ENCODE measurements around the gene PC.

The PC gene

DNA sequence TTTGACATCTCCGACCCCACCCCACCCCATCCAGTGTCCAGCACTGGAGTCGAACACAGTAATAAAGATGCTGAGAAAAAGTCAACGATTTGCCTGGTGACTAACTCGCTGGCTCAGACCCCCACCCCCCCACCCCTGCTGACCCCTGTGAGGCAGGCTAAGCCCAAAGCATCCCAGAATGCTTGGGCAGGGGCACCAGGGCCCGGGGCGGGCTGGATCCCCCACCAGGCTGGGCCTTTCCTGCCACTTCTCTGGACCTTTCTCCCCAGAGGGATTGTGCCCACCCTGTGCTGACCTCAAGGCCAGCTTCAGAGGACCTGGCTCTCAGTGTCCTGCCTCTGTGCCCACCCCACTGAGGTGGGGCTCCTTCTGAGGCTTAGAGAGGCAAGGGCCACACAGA lies 18.7 kb upstream of the PC start:
- TF ChIP-seq, protein P1, sequence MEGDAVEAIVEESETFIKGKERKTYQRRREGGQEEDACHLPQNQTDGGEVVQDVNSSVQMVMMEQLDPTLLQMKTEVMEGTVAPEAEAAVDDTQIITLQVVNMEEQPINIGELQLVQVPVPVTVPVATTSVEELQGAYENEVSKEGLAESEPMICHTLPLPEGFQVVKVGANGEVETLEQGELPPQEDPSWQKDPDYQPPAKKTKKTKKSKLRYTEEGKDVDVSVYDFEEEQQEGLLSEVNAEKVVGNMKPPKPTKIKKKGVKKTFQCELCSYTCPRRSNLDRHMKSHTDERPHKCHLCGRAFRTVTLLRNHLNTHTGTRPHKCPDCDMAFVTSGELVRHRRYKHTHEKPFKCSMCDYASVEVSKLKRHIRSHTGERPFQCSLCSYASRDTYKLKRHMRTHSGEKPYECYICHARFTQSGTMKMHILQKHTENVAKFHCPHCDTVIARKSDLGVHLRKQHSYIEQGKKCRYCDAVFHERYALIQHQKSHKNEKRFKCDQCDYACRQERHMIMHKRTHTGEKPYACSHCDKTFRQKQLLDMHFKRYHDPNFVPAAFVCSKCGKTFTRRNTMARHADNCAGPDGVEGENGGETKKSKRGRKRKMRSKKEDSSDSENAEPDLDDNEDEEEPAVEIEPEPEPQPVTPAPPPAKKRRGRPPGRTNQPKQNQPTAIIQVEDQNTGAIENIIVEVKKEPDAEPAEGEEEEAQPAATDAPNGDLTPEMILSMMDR (IDR thresholded peaks at IDR 0.05; ENCODE audit: low read depth, low read length) = no peak
- H3K4me3 ChIP-seq (ENCODE audit: low read depth, low read length) = no peak overlapping the region

DNA sequence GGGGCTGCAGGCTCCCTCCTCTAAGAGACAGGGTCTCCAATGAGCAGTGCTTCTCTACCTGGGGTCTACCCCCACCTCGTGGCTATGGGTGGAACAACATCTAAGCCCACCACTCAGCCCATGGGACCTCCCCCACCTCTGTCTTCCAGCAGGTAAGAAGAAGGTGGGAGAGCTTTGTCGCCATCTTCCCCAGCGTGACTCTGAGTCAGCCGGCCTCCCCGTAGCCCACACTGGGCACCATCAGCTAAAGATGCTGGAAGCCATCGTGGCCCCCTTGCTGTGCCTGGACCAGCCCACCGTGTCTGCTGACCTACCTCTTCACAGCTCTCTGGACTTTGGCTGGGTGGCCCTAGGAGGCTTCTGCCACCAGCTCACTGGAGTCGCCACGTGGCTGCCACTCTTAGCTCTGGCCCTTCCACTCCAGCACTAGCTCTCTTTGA lies 17.9 kb upstream of the PC start:
- TF ChIP-seq, protein P1 (IDR thresholded peaks at IDR 0.05; ENCODE audit: low read depth, low read length) = peak; percentile 68
- no peak overlapping the region for H3K4me3 ChIP-seq (ENCODE audit: low read depth, low read length)

DNA sequence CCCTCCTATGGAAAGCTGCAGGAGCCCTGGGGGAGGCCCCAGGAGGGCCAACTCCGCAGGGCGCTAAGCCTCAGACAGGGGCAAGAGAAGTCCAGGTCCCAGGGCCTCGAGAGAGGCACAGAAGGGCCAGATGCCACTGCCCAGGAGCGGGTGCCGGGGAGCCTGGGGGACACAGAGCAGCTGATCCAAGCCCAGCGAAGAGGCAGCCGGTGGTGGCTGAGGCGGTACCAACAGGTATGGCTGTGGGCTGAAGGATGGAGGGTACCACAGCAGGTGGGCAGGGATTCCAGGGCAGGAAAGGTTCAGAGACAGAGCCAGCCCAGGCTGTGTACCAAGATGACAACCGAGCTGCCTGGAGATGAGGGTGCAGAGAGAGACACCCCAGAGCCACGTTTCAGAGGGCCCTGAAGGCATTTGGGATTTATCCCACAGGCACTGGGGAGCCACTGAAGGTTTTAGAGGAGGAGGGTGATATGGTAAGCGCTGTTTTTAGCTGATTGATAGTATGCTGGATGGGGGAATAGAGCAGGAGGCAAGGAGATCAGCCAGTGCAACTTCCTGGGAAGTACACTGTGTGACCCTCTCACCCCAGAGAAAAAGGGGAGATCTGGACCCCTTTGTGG lies 17.3 kb upstream of the PC start:
- no peak overlapping the region for H3K4me3 ChIP-seq (ENCODE audit: low read depth, low read length)
- TF ChIP-seq, protein P1 (IDR thresholded peaks at IDR 0.05; ENCODE audit: low read depth, low read length) = no peak

DNA sequence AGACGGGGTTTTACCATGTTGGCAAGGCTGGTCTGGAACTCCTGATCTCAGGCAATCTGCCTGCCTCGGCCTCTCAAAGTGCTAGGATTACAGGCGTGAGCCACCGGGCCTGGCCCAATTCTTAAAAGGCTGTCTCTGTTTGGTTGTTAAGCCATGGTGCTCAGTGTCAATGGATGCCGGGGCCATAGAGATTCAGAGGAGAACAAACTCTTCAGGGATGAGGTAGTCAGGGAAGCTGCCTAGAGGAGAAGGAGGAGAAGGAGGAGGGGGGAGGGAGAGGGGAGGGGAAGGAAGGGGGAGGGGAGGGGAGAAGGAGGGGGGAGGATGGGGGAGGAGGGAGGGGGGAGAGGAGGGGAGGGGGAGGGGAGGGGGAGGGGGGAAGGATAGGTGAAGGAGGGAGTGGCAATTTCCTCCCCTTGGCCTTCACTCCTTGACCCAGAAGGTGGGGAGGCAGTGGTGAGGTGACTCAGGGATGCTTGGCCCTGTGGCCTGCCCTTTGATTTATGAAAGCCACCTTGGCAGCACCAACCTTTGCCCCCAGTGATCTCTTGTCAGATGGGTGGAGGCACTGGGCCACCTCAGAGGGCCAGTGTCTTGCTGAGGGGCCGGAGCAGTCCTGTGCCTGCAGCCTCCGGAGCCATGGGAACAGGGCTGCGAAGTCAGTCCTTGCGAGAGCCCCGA lies 16.7 kb upstream of the PC start, which contains the start of gene C11orf86:
TSS of gene C11orf86 (plus strand) at position 581 of the 681 bp plus-strand sequence. CDS start at position 640, 59 bp downstream.
- TF ChIP-seq, protein P1 (IDR thresholded peaks at IDR 0.05; ENCODE audit: low read depth, low read length) = no peak
- no peak within 1 kb of the TSS for H3K4me3 ChIP-seq (ENCODE audit: low read depth, low read length)

DNA sequence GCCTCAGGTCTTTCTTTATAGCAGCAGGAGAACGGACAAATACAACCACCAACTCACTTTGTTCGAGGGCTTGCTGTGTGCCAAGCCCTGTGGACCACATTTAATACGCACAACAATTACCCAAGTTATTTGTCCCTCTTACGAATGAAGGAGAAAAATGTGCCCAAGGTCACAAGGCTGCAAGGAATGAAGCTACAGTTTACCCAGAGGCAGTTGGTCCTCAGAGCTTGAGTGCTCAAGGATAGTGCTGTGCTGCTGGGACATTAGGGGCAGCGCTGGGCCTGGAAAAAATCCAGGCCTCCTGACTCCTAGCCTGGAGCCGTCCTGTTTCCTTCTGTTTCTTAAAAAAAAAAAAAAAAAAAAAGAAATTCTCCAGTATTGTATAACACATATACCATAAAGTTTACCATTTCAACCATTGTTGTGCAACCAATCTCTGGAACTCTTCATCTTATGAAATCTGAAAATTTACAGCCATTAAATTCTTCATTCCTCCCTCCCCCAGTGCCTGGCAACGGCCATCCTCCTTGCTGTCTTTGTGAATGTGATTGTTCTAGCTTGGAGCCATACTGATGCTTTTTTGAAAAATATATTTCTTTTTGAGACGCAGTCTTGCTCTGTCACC lies 15.9 kb upstream of the PC start:
- no peak overlapping the region for H3K4me3 ChIP-seq (ENCODE audit: low read depth, low read length)
- TF ChIP-seq, protein P1 (IDR thresholded peaks at IDR 0.05; ENCODE audit: low read depth, low read length) = no peak

DNA sequence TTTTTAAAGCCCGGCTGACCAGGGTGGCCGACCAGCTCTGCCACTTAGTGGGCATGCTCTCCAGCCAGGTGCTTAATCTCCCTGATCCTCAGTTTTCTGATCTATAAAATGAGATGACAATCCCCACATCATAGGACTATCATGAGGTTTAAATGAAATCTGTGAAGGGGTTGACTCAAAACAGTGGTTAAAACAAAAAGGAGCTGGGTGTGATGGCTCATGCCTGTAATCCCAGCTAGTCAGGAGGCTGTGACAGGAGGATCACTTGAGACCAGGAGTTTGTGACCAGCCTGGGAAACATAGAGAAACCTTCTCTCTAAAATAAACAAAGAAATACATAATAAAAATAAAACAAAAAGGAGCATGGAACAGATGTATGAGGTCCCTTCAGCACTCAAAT lies 13.3 kb upstream of the PC start:
- no peak overlapping the region for H3K4me3 ChIP-seq (ENCODE audit: low read depth, low read length)

More for the DNA sequence above, 13.3 kb upstream of the PC start:
- TF ChIP-seq, protein P1 (IDR thresholded peaks at IDR 0.05; ENCODE audit: low read depth, low read length) = no peak

Data from WI38 (cell line).